GM19099 (cell line): ENCODE results near the gene ZNF763.

Experiments used
- POLR2A ChIP-seq: IDR thresholded peaks from 3 replicates; pipeline ENCODE4 v1.6.1; 2011; ENCODE audit warnings: low read depth; ENCODE audit not compliant: insufficient read length; ENCODE audit errors: extremely low read depth

ZNF763 gene

DNA sequence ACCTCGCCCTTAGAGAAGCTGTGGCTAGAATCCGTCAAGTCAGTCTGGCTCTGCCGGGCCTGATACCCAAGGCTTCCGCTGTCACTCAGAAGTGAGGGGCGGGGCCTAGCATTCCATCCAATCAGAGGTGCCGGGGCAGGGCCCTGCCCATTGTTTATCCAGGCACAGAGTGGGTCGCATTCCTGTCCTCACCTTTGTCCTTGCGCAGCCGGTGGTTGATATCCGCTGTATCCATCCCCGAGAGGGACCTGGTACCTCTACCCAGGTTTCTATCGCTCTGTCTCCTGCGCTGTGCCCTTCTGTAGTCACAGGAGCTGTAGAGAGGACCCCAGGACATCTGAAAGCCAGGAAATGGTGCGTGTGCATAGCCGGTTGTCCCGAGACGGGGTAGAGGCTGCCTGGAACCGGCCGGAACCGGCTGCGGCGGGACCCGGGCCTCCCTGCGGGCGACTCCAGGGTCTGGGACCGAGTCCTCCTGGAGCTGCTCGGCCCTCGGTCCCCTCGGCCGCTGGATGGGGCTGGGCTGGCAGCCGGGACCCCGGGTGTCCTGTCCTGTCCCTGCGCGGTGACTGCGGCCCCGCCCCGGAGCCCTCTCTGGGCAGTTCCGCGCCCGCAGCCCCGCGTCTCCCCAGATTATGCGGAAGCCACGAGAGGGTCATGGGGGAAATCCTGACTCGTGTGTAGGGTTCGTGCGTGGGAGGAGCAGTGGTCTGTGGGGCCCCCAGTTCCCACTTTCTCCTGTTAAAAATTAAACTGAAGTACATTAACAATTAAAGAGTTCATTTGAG lies at the start of gene ZNF763:
Gene ZNF763, plus strand, starts transcription at position 183 of the 788 bp plus-strand sequence. Its CDS starts 169 bp downstream, at position 352.
- TF ChIP-seq POLR2A = peak; percentile 66

DNA sequence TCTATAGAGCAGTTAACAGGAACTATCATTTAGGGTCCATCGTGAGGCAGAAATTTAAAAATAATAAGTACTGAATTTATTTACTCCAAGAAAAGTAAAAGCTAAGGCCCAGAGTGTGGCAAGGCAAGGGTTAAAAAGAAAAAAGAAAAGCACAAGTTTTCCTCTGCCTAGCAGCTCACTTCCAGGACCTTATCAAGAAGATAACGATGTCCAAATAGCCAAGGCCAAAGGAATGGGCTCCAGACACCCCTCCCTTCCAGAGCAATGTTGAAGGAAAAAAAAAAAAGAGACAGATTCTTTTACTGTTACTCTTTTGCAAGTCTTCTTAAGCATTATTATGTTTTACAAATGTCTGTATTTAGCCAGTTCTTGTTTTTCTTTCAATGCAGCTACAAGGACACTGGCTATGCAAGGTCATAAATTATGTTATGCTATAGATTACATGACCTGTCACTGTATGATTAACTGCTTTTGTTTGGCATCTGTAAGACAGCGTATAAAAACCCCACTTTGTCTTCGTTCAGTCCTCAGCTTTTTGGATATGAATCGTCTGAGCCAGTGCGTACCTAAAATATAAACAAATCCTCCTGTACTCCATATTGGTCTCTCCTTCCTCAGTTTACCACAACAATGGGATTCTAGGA lies 42.9 kb upstream of the ZNF763 start:
- no peak for TF ChIP-seq POLR2A

GRCh38 chr19:11924886-11925650 lies 39.8 kb upstream of the ZNF763 start, which contains the start of gene ZNF700:
Gene ZNF700, plus strand, starts transcription at chr19:11925107. Its CDS starts 104 bp downstream, at chr19:11925211.
- TF ChIP-seq POLR2A = peak; percentile 91

- TF ChIP-seq POLR2A = no peak
Observed at GRCh38 chr19:11927227-11927626, 37.6 kb upstream of the ZNF763 start.

DNA sequence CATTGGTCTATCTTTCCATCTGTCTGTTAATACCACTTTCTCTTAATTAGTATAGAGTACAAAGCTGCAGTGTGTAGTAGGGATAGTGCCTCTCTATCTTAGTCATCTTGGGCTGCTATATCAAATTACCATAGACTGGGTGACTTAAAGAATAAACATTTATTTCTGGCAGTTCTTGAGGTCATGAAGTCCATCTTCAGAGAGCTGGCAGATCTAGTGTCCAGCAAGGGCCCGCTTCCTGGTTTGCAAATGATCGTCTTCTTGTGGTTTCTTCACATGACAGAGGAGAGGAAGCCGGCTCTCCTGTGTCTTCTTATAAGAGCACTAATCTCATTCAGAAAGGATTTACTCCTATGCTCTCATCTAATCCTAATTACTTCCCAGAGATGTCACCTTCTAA lies 33.8 kb upstream of the ZNF763 start:
- no peak for TF ChIP-seq POLR2A

- TF ChIP-seq POLR2A = no peak
Observed at GRCh38 chr19:11931513-11931912, 33.3 kb upstream of the ZNF763 start.

DNA sequence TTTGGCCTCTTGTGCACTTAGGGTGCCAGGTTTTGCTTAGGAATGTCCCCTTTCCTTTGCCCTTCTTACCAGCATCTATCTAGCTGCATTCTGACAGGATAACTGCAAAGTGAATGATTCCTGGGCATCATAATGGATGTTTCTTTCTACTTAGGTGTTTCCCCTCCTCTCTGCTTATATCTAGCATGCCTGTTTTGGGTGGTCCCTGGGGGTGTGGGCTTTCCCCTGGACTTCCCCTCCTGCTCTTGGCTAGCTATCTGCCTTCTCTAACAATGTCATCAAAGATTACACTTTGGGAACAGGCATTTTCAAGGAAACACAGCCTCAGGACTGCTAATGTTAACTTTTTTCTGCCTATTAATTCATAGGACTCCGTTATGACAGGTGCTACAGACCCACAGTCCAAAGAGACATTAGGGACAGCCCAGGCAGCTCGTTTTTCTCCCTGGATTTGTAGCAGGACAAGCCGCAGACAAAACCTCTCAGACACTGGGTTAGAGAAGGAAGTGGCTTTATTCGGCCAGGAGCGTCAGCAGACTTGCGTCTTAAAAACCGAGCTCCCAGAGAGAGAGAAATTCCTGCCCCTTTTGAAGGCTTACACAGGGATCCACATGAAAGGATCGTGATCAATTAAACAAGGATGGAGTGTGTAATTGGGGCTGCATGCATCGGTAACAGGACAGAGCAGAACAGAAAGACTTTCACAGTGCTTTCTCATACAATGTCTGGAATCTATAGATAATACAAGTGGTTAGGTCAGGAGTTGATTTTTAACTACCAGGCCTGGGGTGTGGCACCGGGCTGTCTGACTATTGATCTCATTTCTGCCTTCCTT lies 22.6 kb upstream of the ZNF763 start:
- TF ChIP-seq POLR2A = no peak

- TF ChIP-seq POLR2A = no peak
Observed at GRCh38 chr19:11942843-11943108, 22.1 kb upstream of the ZNF763 start.

DNA sequence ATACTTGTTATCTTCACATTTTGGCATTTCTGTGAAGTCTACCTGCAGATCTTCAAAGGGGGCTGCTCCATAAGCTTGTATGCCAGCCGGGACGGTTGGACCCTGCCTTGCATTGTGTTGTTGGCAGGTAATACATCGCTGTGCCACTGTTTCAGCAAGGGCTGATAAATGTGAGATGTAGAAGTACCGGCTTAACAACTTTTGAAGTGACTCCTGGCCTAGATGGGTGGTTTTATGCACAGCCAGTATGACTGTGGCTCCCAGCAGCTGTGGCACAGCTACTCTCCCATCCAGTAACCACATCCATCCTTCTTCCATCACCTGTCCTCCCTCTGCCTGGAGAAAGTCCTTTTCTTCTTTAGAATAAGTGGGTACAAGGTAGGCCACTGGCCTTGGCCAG lies 20.2 kb upstream of the ZNF763 start:
- no peak for TF ChIP-seq POLR2A

DNA sequence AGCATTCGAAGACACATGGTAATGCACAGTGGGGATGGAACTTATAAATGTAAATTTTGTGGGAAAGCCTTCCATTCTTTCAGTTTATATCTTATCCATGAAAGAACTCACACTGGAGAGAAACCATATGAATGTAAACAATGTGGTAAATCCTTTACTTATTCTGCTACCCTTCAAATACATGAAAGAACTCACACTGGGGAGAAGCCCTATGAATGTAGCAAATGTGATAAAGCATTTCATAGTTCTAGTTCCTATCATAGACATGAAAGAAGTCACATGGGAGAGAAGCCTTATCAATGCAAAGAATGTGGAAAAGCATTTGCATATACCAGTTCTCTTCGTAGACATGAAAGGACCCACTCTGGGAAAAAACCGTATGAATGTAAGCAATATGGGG lies 16.2 kb upstream of the ZNF763 start:
- no peak for TF ChIP-seq POLR2A

- no peak for TF ChIP-seq POLR2A
Observed at GRCh38 chr19:11949201-11949600, 15.6 kb upstream of the ZNF763 start.

GRCh38 chr19:11950312-11950711 lies 14.5 kb upstream of the ZNF763 start:
- TF ChIP-seq POLR2A = no peak

DNA sequence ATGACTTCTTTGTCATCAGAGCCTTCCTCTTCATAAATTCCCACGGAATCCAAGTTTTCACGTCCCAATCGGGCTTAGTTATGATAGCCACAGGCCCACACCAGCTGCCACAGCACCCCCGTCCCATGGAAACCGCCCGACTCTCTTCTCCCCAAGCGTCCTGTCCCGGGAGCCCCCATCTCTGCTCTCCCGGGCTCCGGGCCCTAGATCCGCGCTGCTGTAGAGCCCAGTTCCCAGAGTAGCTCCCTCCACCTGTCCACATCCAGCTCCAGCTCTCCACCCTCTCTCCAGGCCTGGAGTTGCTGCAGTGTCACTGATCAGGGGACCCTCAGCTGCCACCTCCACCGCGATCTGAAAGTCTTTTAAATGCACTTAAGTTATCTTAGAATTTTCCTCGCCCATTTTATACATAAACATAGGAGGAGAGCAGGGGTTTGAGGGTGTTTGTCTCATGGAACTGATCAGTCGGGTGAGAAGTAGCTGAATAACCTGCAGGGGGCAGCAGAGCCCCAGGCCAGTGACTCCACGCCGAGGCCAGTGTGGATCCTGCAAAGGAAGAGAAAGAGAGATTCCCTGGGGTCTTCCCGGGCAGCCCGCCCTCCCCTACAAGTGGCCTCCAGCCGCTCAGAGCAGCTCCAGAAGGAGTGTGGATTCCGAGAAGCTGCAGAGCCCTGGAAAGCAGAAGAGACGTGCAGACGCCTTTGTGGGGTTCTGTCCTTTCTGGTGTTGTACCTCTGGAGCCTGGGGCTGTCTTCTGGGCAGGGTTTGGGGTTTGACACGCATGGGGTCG lies 1.1 kb upstream of the ZNF763 start:
- TF ChIP-seq POLR2A = no peak

GRCh38 chr19:11964496-11964857 lies 363 bp upstream of the ZNF763 start:
- TF ChIP-seq POLR2A = no peak
